Fibroblast of lung (primary cell): ENCODE results near the gene PTPRM. TPM values are rescaled to one million over a fixed set of nuclear protein-coding genes. Genes with fewer than 3 reads are reported as not detected.

Source experiments
- DNase-seq, 2 donors: peaks; one replicate each; pipeline versions ENCODE4 v3.0.0 to v3.0.0-alpha.2; 2010; ENCODE audit warnings: low read depth in 2 of 2
- H2AFZ ChIP-seq: 2 replicates; pipeline ENCODE4 v1.5.1; 2012; ENCODE audit warnings: low read length, control low read depth, inconsistent platforms
- H3K27ac ChIP-seq: 2 replicates; pipeline ENCODE4 v1.5.1; 2011; ENCODE audit warnings: low read length, control low read depth; ENCODE audit not compliant: insufficient read depth
- H3K27me3 ChIP-seq: 2 replicates; pipeline ENCODE4 v1.5.1; 2011; ENCODE audit warnings: mild to moderate bottlenecking, low read length; ENCODE audit not compliant: control insufficient read depth, insufficient read depth
- H3K36me3 ChIP-seq: 2 replicates; pipeline ENCODE4 v1.5.1; 2011; ENCODE audit warnings: low read length; ENCODE audit not compliant: control insufficient read depth, insufficient read depth
- H3K4me1 ChIP-seq: 2 replicates; pipeline ENCODE4 v1.5.1; 2011; ENCODE audit warnings: low read length; ENCODE audit not compliant: control insufficient read depth, insufficient read depth; ENCODE audit errors: extremely low read depth
- H3K4me2 ChIP-seq: 2 replicates; pipeline ENCODE4 v1.5.1; 2011; ENCODE audit warnings: low read length, control low read depth; ENCODE audit not compliant: insufficient read depth; ENCODE audit errors: extremely low read depth
- H3K4me3 ChIP-seq, 4 experiments: fragments of 200-600 bp in 1 of 4; sonication (generic) in 1 of 4; replicated peaks in 1 of 4; 2 replicates each; pipeline ENCODE4 v1.5.1; 2011 to 2016; ENCODE audit warnings: low read length in 4 of 4, low read depth in 3 of 4, mild to moderate bottlenecking in 3 of 4, control low read depth in 2 of 4, inconsistent platforms in 1 of 4, mixed read lengths in 1 of 4; ENCODE audit not compliant: insufficient read depth in 1 of 4; ENCODE audit errors: control extremely low read depth in 1 of 4
- H3K79me2 ChIP-seq: 2 replicates; pipeline ENCODE4 v1.5.1; 2012; ENCODE audit warnings: mild to moderate bottlenecking, low read length, inconsistent platforms; ENCODE audit not compliant: control insufficient read depth, insufficient read depth
- H3K9ac ChIP-seq: 2 replicates; pipeline ENCODE4 v1.5.1; 2011; ENCODE audit warnings: mild to moderate bottlenecking, low read length, control low read depth; ENCODE audit not compliant: insufficient read depth
- H3K9me3 ChIP-seq: 2 replicates; pipeline ENCODE4 v1.5.1; 2012; ENCODE audit warnings: low read depth, low read length; ENCODE audit not compliant: control insufficient read depth, insufficient read depth
- H4K20me1 ChIP-seq: 2 replicates; pipeline ENCODE4 v1.5.1; 2011; ENCODE audit warnings: low read length; ENCODE audit not compliant: control insufficient read depth, insufficient read depth; ENCODE audit errors: extremely low read depth
- EZH2 ChIP-seq: IDR thresholded peaks from 2 replicates; pipeline ENCODE4 v1.5.1; 2012; ENCODE audit warnings: low read length, control low read depth, mild to moderate bottlenecking; ENCODE audit errors: missing control alignments
- polyA plus RNA-seq, 2 donors: library from polyadenylated mRNA; depleted of rRNA in 1 of 2; stranded (reverse) in 1 of 2; unstranded in 1 of 2; fragments of >200 nt; gene quantifications; 2 replicates each; pipeline ENCODE4 v1.2.1, GENCODE V29; 2011 to 2012; ENCODE audit warnings: missing spikeins in 1 of 2
- total RNA-seq: library from RNA; depleted of rRNA; stranded (reverse); fragments of >200 nt; gene quantifications from 2 replicates; pipeline ENCODE4 v1.2.1, GENCODE V29; 2014
- TF ChIP-seq, protein P1 (sequence below), 2 donors: IDR thresholded peaks in 1 of 2; conservative IDR thresholded peaks in 1 of 2; 1 replicate in 1 of 2; 2 replicates in 1 of 2; pipeline ENCODE4 v1.5.1; 2011 to 2012; ENCODE audit warnings: low read length in 2 of 2, control low read depth in 1 of 2, inconsistent platforms in 1 of 2, low read depth in 1 of 2, mild to moderate bottlenecking in 1 of 2

PTPRM gene
- total and polyA plus RNA-seq, 2 donors (not counting 1 experiment from before 2014, with no cell fraction given), result 86.6 to 87.0 TPM

- no peak overlapping the region for H2AFZ ChIP-seq
- no peak overlapping the region for H3K9ac ChIP-seq
- no peaks in the 10 kb centered on the region for H3K9me3 ChIP-seq
- no peaks in the 10 kb centered on the region for H3K79me2 ChIP-seq
- H3K36me3 ChIP-seq, result no peaks in the 10 kb centered on the region
- no peaks in the 10 kb centered on the region for H3K4me1 ChIP-seq
- H3K27me3 ChIP-seq, result no peaks in the 10 kb centered on the region
- H3K4me2 ChIP-seq, result no peak overlapping the region
- H3K4me3 ChIP-seq, result no peak overlapping the region
- no peak overlapping the region for H3K27ac ChIP-seq
- no peak for DNase-seq
- H4K20me1 ChIP-seq, result no peaks in the 10 kb centered on the region
- TF ChIP-seq, protein P1, sequence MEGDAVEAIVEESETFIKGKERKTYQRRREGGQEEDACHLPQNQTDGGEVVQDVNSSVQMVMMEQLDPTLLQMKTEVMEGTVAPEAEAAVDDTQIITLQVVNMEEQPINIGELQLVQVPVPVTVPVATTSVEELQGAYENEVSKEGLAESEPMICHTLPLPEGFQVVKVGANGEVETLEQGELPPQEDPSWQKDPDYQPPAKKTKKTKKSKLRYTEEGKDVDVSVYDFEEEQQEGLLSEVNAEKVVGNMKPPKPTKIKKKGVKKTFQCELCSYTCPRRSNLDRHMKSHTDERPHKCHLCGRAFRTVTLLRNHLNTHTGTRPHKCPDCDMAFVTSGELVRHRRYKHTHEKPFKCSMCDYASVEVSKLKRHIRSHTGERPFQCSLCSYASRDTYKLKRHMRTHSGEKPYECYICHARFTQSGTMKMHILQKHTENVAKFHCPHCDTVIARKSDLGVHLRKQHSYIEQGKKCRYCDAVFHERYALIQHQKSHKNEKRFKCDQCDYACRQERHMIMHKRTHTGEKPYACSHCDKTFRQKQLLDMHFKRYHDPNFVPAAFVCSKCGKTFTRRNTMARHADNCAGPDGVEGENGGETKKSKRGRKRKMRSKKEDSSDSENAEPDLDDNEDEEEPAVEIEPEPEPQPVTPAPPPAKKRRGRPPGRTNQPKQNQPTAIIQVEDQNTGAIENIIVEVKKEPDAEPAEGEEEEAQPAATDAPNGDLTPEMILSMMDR (conservative IDR thresholded peaks at IDR 0.05 in 1 of 2, IDR thresholded peaks at IDR 0.05 in 1 of 2; ENCODE audit: low read depth in 1 of 2, low read length in 2 of 2), result no peak
- TF ChIP-seq EZH2, result no peak
Observed at GRCh38 chr18:7805096-7805495, 238.0 kb downstream of the PTPRM start.

GRCh38 chr18:7805880-7806279 lies 238.8 kb downstream of the PTPRM start:
- Histone ChIP-seq H3K4me1 (no peaks in the 10 kb centered on the region), H3K4me3 (no peak overlapping the region), H3K36me3 (no peaks in the 10 kb centered on the region), H2AFZ (no peak overlapping the region), H4K20me1 (no peaks in the 10 kb centered on the region), H3K27me3 (no peaks in the 10 kb centered on the region), H3K4me2 (no peak overlapping the region), H3K27ac (no peak overlapping the region), H3K9ac (no peak overlapping the region), H3K79me2 (no peaks in the 10 kb centered on the region), H3K9me3 (no peaks in the 10 kb centered on the region)
- TF ChIP-seq EZH2, result no peak
- TF ChIP-seq, protein P1 (conservative IDR thresholded peaks at IDR 0.05 in 1 of 2, IDR thresholded peaks at IDR 0.05 in 1 of 2; ENCODE audit: low read depth in 1 of 2, low read length in 2 of 2), result no peak
- no peak for DNase-seq

DNA sequence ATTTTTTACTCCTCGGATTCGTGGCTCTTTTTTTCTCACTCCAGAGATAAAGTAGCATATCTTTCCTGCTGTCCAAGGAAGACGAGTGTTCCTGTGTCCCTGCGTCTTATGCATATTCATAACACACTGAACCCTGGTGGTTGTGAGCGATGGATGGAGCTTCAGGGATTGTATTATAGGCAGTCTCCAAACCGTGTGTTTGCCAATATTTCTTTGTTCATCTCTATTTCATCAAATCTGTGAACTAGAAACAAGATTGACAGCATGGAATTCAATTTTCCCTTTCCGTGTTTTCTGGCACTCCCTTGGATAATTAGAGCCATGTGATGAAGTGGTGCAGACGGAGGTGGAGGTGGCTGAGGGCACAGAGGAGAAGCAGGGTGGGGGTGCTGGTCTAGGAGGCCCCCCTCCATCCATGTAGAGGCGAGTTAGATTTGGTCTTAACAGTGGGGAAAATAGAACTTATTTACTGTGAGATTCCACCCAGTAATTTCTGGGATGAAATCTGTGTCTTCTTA lies 240.9 kb downstream of the PTPRM start:
- no peaks in the 10 kb centered on the region for H3K36me3 ChIP-seq
- H4K20me1 ChIP-seq, result no peaks in the 10 kb centered on the region
- TF ChIP-seq, protein P1 (conservative IDR thresholded peaks at IDR 0.05 in 1 of 2, IDR thresholded peaks at IDR 0.05 in 1 of 2; ENCODE audit: low read depth in 1 of 2, low read length in 2 of 2), result no peak
- TF ChIP-seq EZH2, result no peak
- H3K4me1 ChIP-seq, result peaks cover 8% of the 10 kb centered on the region
- H3K27me3 ChIP-seq, result no peaks in the 10 kb centered on the region
- no peak overlapping the region for H3K4me3 ChIP-seq
- H3K27ac ChIP-seq, result no peak overlapping the region
- no peaks in the 10 kb centered on the region for H3K79me2 ChIP-seq
- H3K4me2 ChIP-seq, result no peak overlapping the region
- H3K9ac ChIP-seq, result no peak overlapping the region
- no peak for DNase-seq
- H2AFZ ChIP-seq, result no peak overlapping the region
- no peaks in the 10 kb centered on the region for H3K9me3 ChIP-seq
